A549 (cell line): ENCODE results near the gene DOK6.

Source experiments
- POLR2A ChIP-seq: IDR thresholded peaks from 2 replicates; pipeline ENCODE4 v1.6.1; 2012; ENCODE audit warnings: mild to moderate bottlenecking, low read length
- RAD21 ChIP-seq, 2 experiments: fragments of >200 bp in 1 of 2; sonication (Bioruptor Twin) in 1 of 2; formaldehyde crosslinking in 1 of 2; IDR thresholded peaks in 1 of 2; conservative IDR thresholded peaks in 1 of 2; 2 replicates in 1 of 2; 3 replicates in 1 of 2; pipeline ENCODE4 v1.6.1; 2012 to 2018; ENCODE audit warnings: inconsistent platforms in 1 of 2
- TF ChIP-seq, protein P1 (sequence below): fragments of >200 bp; sonication (Bioruptor Twin); formaldehyde crosslinking; IDR thresholded peaks from 3 replicates; pipeline ENCODE4 v1.5.1; 2016

DNA sequence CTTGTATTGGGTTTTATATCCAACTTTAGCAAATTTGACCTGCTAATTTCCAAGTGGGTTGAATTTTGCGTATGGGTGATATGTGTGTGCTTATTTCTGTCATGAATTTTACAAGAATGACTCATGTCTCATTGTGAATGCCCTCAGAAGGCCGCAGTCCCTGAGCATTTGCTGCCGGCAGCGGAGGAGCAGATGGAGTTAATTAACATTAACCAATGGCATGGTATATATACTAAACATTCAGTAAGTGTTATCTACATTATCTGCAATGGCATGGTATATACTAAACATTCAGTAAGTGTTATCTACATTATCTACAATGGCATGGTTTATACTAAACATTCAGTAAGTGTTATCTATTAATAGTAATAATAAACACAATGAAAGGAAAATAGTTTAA lies 90.1 kb downstream of the DOK6 start:
- TF ChIP-seq, protein P1, sequence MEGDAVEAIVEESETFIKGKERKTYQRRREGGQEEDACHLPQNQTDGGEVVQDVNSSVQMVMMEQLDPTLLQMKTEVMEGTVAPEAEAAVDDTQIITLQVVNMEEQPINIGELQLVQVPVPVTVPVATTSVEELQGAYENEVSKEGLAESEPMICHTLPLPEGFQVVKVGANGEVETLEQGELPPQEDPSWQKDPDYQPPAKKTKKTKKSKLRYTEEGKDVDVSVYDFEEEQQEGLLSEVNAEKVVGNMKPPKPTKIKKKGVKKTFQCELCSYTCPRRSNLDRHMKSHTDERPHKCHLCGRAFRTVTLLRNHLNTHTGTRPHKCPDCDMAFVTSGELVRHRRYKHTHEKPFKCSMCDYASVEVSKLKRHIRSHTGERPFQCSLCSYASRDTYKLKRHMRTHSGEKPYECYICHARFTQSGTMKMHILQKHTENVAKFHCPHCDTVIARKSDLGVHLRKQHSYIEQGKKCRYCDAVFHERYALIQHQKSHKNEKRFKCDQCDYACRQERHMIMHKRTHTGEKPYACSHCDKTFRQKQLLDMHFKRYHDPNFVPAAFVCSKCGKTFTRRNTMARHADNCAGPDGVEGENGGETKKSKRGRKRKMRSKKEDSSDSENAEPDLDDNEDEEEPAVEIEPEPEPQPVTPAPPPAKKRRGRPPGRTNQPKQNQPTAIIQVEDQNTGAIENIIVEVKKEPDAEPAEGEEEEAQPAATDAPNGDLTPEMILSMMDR: no peak
- no peak for TF ChIP-seq POLR2A
- TF ChIP-seq RAD21 (conservative IDR thresholded peaks at IDR 0.05 in 1 of 2, IDR thresholded peaks at IDR 0.05 in 1 of 2): no peak
